CD8-positive, alpha-beta memory T cell (primary cell): ENCODE data around the gene PDSS2. TPM values are rescaled to one million over a fixed set of nuclear protein-coding genes. Genes with fewer than 3 reads are reported as not detected.

ENCODE experiments used
- CTCF ChIA-PET: fragments of 350-600 bp; sonication (Branson Sonifier 250); formaldehyde crosslinking; loops from one replicate; lab custom pipeline; 2021; ENCODE audit warnings: antibody characterized with exemption; lab: Charles Lee
- POLR2A ChIA-PET: fragments of 350-600 bp; sonication (Branson Sonifier 250); formaldehyde crosslinking; loops from one replicate; lab custom pipeline; 2021; ENCODE audit warnings: antibody characterized with exemption; lab: Charles Lee
- DNase-seq, 5 donors: peaks; one replicate each; pipeline versions ENCODE4 v3.0.0 to v3.0.0-alpha.2; 2020 to 2022; ENCODE audit warnings: mixed read lengths in 1 of 5
- H3K27ac ChIP-seq: one replicate; pipeline ENCODE4 v1.7.0; 2013; ENCODE audit warnings: low read depth, mild to moderate bottlenecking, low read length, moderate library complexity
- H3K27me3 ChIP-seq: 2 replicates; pipeline ENCODE4 v1.7.0; 2013; ENCODE audit warnings: low read length, mild to moderate bottlenecking; ENCODE audit not compliant: insufficient read depth, poor library complexity, severe bottlenecking
- H3K36me3 ChIP-seq: 2 replicates; pipeline ENCODE4 v1.7.0; 2013; ENCODE audit warnings: mild to moderate bottlenecking, low read length, moderate library complexity; ENCODE audit not compliant: insufficient read depth
- H3K4me1 ChIP-seq: 2 replicates; pipeline ENCODE4 v1.7.0; 2013; ENCODE audit warnings: mild to moderate bottlenecking, low read length, moderate library complexity; ENCODE audit not compliant: insufficient read depth
- H3K4me3 ChIP-seq: 2 replicates; pipeline ENCODE4 v1.7.0; 2013; ENCODE audit warnings: mild to moderate bottlenecking, low read length
- H3K9me3 ChIP-seq: 2 replicates; pipeline ENCODE4 v1.7.0; 2013; ENCODE audit warnings: mild to moderate bottlenecking, low read length
- H3K27ac Mint-ChIP-seq, 8 donors: one replicate each; pipeline ENCODE4 v1.8.0; 2020 to 2021; ENCODE audit warnings: mixed read lengths in 8 of 8, mild to moderate bottlenecking in 6 of 8, inconsistent platforms in 3 of 8, moderate library complexity in 3 of 8
- H3K27me3 Mint-ChIP-seq, 2 donors: one replicate each; pipeline ENCODE4 v1.8.0; 2020 to 2021; ENCODE audit warnings: mixed read lengths in 2 of 2, mild to moderate bottlenecking in 1 of 2, moderate library complexity in 1 of 2
- H3K36me3 Mint-ChIP-seq, 3 donors: one replicate each; pipeline ENCODE4 v1.8.0; 2020 to 2021; ENCODE audit warnings: mixed read lengths in 3 of 3, inconsistent platforms in 1 of 3, mild to moderate bottlenecking in 1 of 3
- H3K4me1 Mint-ChIP-seq, 3 donors: one replicate each; pipeline ENCODE4 v1.8.0; 2020 to 2021; ENCODE audit warnings: mixed read lengths in 3 of 3, inconsistent platforms in 1 of 3, mild to moderate bottlenecking in 1 of 3
- H3K4me3 Mint-ChIP-seq, 7 donors: one replicate each; pipeline ENCODE4 v1.8.0; 2020 to 2021; ENCODE audit warnings: mixed read lengths in 7 of 7, mild to moderate bottlenecking in 6 of 7, moderate library complexity in 4 of 7, inconsistent platforms in 2 of 7
- H3K9me3 Mint-ChIP-seq, 5 donors: one replicate each; pipeline ENCODE4 v1.8.0; 2020 to 2022; ENCODE audit warnings: mixed read lengths in 5 of 5, mild to moderate bottlenecking in 3 of 5, moderate library complexity in 2 of 5, inconsistent platforms in 1 of 5
- polyA plus RNA-seq: library from polyadenylated mRNA; unstranded; fragments of 300-500 nt; fragmentation: Illumina TruSeq; gene quantifications from one replicate; pipeline ENCODE4 v1.2.3, GENCODE V29; 2021
- total RNA-seq, 2 experiments: library from RNA; stranded (reverse); gene quantifications; one replicate each; pipeline ENCODE4 v1.2.3, GENCODE V29; 2021

PDSS2 gene
- total and polyA plus RNA-seq, 3 experiments from 2014 or later: 13.4 to 14.2 (median 13.7) TPM

GRCh38 chr6:107192830-107193229 is 266.5 kb downstream of the PDSS2 start:
- Mint-ChIP-seq H3K36me3 (peaks cover 13 to 44% (median 14%) of the 10 kb centered on the region in 3 donors), H3K27me3 (no peaks in the 10 kb centered on the region), H3K4me3 (no peak overlapping the region), H3K9me3 (no peaks in the 10 kb centered on the region), H3K27ac (no peak overlapping the region), H3K4me1 (no peaks in the 10 kb centered on the region)
- DNase-seq: no peak
- Histone ChIP-seq H3K9me3 (no peaks in the 10 kb centered on the region), H3K27ac (no peak overlapping the region), H3K4me3 (no peak overlapping the region), H3K4me1 (no peaks in the 10 kb centered on the region), H3K27me3 (no peaks in the 10 kb centered on the region), H3K36me3 (peaks cover 7% of the 10 kb centered on the region)
- ChIA-PET POLR2A (no interaction called here), CTCF (no interaction called here)

GRCh38 chr6:107187630-107188029 is 271.7 kb downstream of the PDSS2 start:
- Mint-ChIP-seq H3K27ac (peak overlapping the region in 1 of 8 donors; percentile 20), H3K9me3 (no peaks in the 10 kb centered on the region)
- CTCF ChIA-PET: no interaction called here

GRCh38 chr6:107186047-107186446 is 273.3 kb downstream of the PDSS2 start:
- peaks cover 0 to 2% (median 0%) of the 10 kb centered on the region in 3 donors for H3K4me1 Mint-ChIP-seq
- no peak overlapping the region for H3K4me3 ChIP-seq
- no peak overlapping the region for H3K27ac ChIP-seq
- no peak overlapping the region for H3K27ac Mint-ChIP-seq
- H3K9me3 Mint-ChIP-seq: no peaks in the 10 kb centered on the region
- peaks cover 10 to 23% (median 14%) of the 10 kb centered on the region in 3 donors for H3K36me3 Mint-ChIP-seq
- H3K36me3 ChIP-seq: peaks cover 7% of the 10 kb centered on the region
- ChIA-PET POLR2A (no interaction called here), CTCF (no interaction called here)
- no peaks in the 10 kb centered on the region for H3K4me1 ChIP-seq
- no peak for DNase-seq
- H3K4me3 Mint-ChIP-seq: no peak overlapping the region
- H3K27me3 ChIP-seq: no peaks in the 10 kb centered on the region
- H3K9me3 ChIP-seq: no peaks in the 10 kb centered on the region
- H3K27me3 Mint-ChIP-seq: peaks cover 0 to 2% of the 10 kb centered on the region in 2 donors

More at GRCh38 chr6:107187630-107188029, 271.7 kb downstream of the PDSS2 start:
- peaks cover 0 to 2% of the 10 kb centered on the region in 2 donors for H3K27me3 Mint-ChIP-seq
- Histone ChIP-seq H3K4me3 (no peak overlapping the region), H3K27ac (no peak overlapping the region), H3K9me3 (no peaks in the 10 kb centered on the region), H3K27me3 (no peaks in the 10 kb centered on the region), H3K36me3 (peaks cover 7% of the 10 kb centered on the region), H3K4me1 (no peaks in the 10 kb centered on the region)
- peaks cover 18 to 33% (median 18%) of the 10 kb centered on the region in 3 donors for H3K36me3 Mint-ChIP-seq
- POLR2A ChIA-PET: no interaction called here
- no peak overlapping the region for H3K4me3 Mint-ChIP-seq
- H3K4me1 Mint-ChIP-seq: peaks cover 0 to 2% (median 0%) of the 10 kb centered on the region in 3 donors
- DNase-seq: no peak

- Mint-ChIP-seq H3K27ac (no peak overlapping the region), H3K36me3 (peaks cover 9 to 21% (median 13%) of the 10 kb centered on the region in 3 donors), H3K4me3 (no peak overlapping the region), H3K4me1 (peaks cover 0 to 2% (median 0%) of the 10 kb centered on the region in 3 donors), H3K9me3 (no peaks in the 10 kb centered on the region), H3K27me3 (peaks cover 0 to 2% of the 10 kb centered on the region in 2 donors)
- Histone ChIP-seq H3K27me3 (no peaks in the 10 kb centered on the region), H3K4me1 (no peaks in the 10 kb centered on the region), H3K4me3 (no peak overlapping the region), H3K9me3 (no peaks in the 10 kb centered on the region), H3K36me3 (peaks cover 5% of the 10 kb centered on the region), H3K27ac (no peak overlapping the region)
- ChIA-PET CTCF (no interaction called here), POLR2A (no interaction called here)
- no peak for DNase-seq
Observed at GRCh38 chr6:107185391-107185970, 273.9 kb downstream of the PDSS2 start.

GRCh38 chr6:107184435-107184834 is 274.9 kb downstream of the PDSS2 start:
- H3K4me3 Mint-ChIP-seq: no peak overlapping the region
- H3K27ac Mint-ChIP-seq: peak overlapping the region in 2 of 8 donors; percentile 6 to 7
- Histone ChIP-seq H3K4me1 (no peaks in the 10 kb centered on the region), H3K27me3 (no peaks in the 10 kb centered on the region), H3K36me3 (no peaks in the 10 kb centered on the region), H3K4me3 (no peak overlapping the region), H3K27ac (no peak overlapping the region), H3K9me3 (no peaks in the 10 kb centered on the region)
- peaks cover 0 to 2% of the 10 kb centered on the region in 2 donors for H3K27me3 Mint-ChIP-seq
- H3K9me3 Mint-ChIP-seq: no peaks in the 10 kb centered on the region
- peaks cover 4 to 16% (median 10%) of the 10 kb centered on the region in 3 donors for H3K36me3 Mint-ChIP-seq
- ChIA-PET CTCF (no interaction called here), POLR2A (no interaction called here)
- no peak for DNase-seq
- H3K4me1 Mint-ChIP-seq: peaks cover 0 to 2% (median 0%) of the 10 kb centered on the region in 3 donors

- no peak for DNase-seq
- H3K4me1 Mint-ChIP-seq: no peaks in the 10 kb centered on the region
- H3K9me3 Mint-ChIP-seq: no peaks in the 10 kb centered on the region
- CTCF ChIA-PET: no interaction called here
- Histone ChIP-seq H3K4me1 (no peaks in the 10 kb centered on the region), H3K4me3 (no peak overlapping the region), H3K27me3 (no peaks in the 10 kb centered on the region), H3K36me3 (no peaks in the 10 kb centered on the region), H3K9me3 (no peaks in the 10 kb centered on the region), H3K27ac (no peak overlapping the region)
- H3K27me3 Mint-ChIP-seq: no peaks in the 10 kb centered on the region
- H3K27ac Mint-ChIP-seq: peak overlapping the region in 1 of 8 donors; percentile 64
- peaks cover 4 to 13% (median 12%) of the 10 kb centered on the region in 3 donors for H3K36me3 Mint-ChIP-seq
- H3K4me3 Mint-ChIP-seq: no peak overlapping the region
- POLR2A ChIA-PET: no interaction called here
Observed at GRCh38 chr6:107180099-107180498, 279.3 kb downstream of the PDSS2 start.

- Mint-ChIP-seq H3K4me1 (no peaks in the 10 kb centered on the region), H3K4me3 (no peak overlapping the region), H3K9me3 (no peaks in the 10 kb centered on the region), H3K27ac (no peak overlapping the region), H3K36me3 (peaks cover 5 to 13% (median 12%) of the 10 kb centered on the region in 3 donors), H3K27me3 (no peaks in the 10 kb centered on the region)
- no peak overlapping the region for H3K27ac ChIP-seq
- CTCF ChIA-PET: no interaction called here
- no peak overlapping the region for H3K4me3 ChIP-seq
- no peaks in the 10 kb centered on the region for H3K4me1 ChIP-seq
- H3K36me3 ChIP-seq: no peaks in the 10 kb centered on the region
- POLR2A ChIA-PET: no interaction called here
- no peaks in the 10 kb centered on the region for H3K27me3 ChIP-seq
- no peaks in the 10 kb centered on the region for H3K9me3 ChIP-seq
- DNase-seq: no peak
Observed at GRCh38 chr6:107179004-107179403, 280.4 kb downstream of the PDSS2 start.

GRCh38 chr6:107173779-107174178 is 285.6 kb downstream of the PDSS2 start:
- H3K27ac ChIP-seq: no peak overlapping the region
- H3K9me3 ChIP-seq: no peaks in the 10 kb centered on the region
- H3K4me1 ChIP-seq: no peaks in the 10 kb centered on the region
- DNase-seq: no peak
- no peaks in the 10 kb centered on the region for H3K27me3 Mint-ChIP-seq
- H3K27me3 ChIP-seq: no peaks in the 10 kb centered on the region
- H3K4me1 Mint-ChIP-seq: no peaks in the 10 kb centered on the region
- ChIA-PET CTCF (no interaction called here), POLR2A (no interaction called here)
- no peak overlapping the region for H3K27ac Mint-ChIP-seq
- no peak overlapping the region for H3K4me3 Mint-ChIP-seq
- no peak overlapping the region for H3K4me3 ChIP-seq
- H3K36me3 Mint-ChIP-seq: peaks cover 6 to 18% (median 15%) of the 10 kb centered on the region in 3 donors
- H3K9me3 Mint-ChIP-seq: no peaks in the 10 kb centered on the region
- H3K36me3 ChIP-seq: no peaks in the 10 kb centered on the region
